ENCODE data around the gene RNF144A.

The RNF144A gene

DNA sequence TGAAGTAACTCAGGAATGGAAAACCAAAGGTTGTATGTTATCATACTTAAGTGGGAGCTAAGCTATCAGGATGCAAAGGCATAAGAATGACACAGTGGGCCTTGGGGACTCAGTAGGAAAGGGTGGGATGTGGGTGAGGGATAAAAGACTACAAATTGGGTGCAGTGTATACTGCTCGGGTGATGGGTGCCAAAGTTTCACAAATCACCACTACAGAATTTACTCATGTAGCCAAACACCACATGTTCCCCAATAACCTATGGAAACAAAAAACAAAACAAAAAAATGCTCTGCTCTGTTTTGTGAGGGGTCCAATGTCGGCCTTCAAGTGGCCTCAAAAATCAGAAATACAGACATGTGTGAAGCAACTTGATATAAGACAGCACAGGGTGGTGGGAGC is 8.9 kb upstream of the RNF144A start:
- Histone ChIP-seq H3K9ac (ENCODE audit: low read length) (no peak overlapping the region), H3K4me1 (ENCODE audit: low read length) (peaks cover 17% of the 10 kb centered on the region), H3K9me2 (replicated peaks; ENCODE audit: insufficient read depth, low read length) (no peaks in the 10 kb centered on the region), H3K36me3 (replicated peaks; ENCODE audit: insufficient read depth, low read length) (no peaks in the 10 kb centered on the region), H4K20me1 (ENCODE audit: insufficient read depth, low read length) (no peaks in the 10 kb centered on the region), H3K79me2 (ENCODE audit: low read length) (no peaks in the 10 kb centered on the region), H3F3A (ENCODE audit: insufficient read depth, low read length) (peaks cover 4% of the 10 kb centered on the region; the same call in 1 of the 2 replicates), H3K9me3 (replicated peaks; ENCODE audit: insufficient read depth, low read length) (no peaks in the 10 kb centered on the region), H3K27me3 (replicated peaks; ENCODE audit: insufficient read depth, low read length) (peaks cover 21% of the 10 kb centered on the region; the same call in 1 of the 2 replicates), H2AFZ (ENCODE audit: low read length) (no peak overlapping the region), H3K27ac (ENCODE audit: low read length) (no peak overlapping the region), H3K4me2 (ENCODE audit: low read depth, low read length) (no peak overlapping the region), H3K4me3 (ENCODE audit: low read length) (no peak overlapping the region)
- TF ChIP-seq, protein P1, sequence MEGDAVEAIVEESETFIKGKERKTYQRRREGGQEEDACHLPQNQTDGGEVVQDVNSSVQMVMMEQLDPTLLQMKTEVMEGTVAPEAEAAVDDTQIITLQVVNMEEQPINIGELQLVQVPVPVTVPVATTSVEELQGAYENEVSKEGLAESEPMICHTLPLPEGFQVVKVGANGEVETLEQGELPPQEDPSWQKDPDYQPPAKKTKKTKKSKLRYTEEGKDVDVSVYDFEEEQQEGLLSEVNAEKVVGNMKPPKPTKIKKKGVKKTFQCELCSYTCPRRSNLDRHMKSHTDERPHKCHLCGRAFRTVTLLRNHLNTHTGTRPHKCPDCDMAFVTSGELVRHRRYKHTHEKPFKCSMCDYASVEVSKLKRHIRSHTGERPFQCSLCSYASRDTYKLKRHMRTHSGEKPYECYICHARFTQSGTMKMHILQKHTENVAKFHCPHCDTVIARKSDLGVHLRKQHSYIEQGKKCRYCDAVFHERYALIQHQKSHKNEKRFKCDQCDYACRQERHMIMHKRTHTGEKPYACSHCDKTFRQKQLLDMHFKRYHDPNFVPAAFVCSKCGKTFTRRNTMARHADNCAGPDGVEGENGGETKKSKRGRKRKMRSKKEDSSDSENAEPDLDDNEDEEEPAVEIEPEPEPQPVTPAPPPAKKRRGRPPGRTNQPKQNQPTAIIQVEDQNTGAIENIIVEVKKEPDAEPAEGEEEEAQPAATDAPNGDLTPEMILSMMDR (IDR thresholded peaks at IDR 0.05; ENCODE audit: low read length): no peak
- TF ChIP-seq EZH2 (optimal IDR thresholded peaks at IDR 0.05; ENCODE audit: low read depth, low read length) (no peak), EZH2phosphoT487 (IDR thresholded peaks at IDR 0.05; ENCODE audit: low read length) (no peak)
- no peak for DNase-seq

DNA sequence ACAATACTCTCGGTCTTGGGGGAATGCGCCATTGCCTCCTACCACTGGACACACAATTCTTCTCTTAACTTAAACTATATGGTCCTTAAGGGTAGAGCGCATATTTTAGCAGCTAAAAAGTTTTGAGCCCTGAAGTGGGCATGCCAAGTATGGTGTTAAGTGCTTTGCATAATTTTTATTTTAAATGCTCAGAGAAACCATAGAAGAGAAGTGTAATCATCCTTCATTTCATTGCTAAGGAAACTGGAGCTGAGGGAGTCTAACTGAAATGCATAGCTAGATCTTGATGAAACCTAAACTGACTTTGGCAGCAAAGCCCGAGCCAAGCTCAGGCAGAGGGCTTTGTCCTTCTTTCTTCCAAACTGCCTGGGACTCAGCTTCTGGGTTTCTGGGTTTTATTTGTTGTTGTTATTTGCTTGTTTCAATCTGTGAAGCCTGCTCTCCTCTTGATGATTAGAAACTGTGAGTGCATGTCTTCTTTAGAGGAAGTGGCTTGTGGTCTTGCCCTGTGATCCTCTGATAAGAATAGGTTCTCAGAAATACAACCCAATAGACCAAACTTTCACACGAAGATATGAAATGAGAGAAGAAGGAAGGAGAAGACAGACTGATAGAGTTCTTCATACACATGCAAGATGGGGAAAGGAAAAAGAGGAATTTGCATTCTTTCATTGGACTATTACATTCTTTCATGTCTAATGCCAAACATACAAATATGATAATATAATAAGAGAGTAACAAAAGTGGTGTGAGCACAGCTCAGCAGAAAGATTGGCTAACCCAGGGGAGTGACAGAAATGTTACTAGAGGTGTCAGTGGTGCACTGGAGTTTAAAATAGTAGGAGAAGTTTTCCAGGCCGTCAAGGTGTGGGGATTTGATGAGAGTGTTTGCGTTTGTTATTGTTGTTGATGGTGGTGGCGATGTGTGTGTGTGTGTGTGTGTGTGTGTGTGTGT is 7.5 kb upstream of the RNF144A start:
- no peak overlapping the region for H3K9ac ChIP-seq (ENCODE audit: low read length)

DNA sequence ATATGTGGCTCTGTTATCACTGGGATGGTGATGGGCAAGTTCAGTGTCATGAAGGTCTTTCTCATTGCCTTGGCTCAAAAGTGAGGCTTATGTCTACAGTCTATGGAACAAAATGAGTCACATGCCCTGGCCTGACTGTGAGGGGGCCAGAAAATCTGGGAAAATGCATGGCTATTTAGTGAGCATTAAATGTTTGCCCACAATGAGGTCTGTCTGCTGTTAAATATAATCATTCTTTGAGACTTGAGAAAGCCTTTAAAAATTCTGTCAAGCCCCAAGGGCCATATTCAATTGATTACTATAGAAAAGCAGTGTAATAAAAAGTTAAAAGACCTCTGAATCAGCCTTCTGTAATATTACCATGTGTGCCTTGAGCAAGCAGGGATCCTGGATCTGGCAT is 5.5 kb upstream of the RNF144A start:
- Histone ChIP-seq H3K9me2 (replicated peaks; ENCODE audit: insufficient read depth, low read length) (no peaks in the 10 kb centered on the region), H2AFZ (ENCODE audit: low read length) (no peak overlapping the region), H3K9me3 (replicated peaks; ENCODE audit: insufficient read depth, low read length) (no peaks in the 10 kb centered on the region), H3K27me3 (replicated peaks; ENCODE audit: insufficient read depth, low read length) (peaks cover 23% of the 10 kb centered on the region; the same call in 1 of the 2 replicates), H3K4me2 (ENCODE audit: low read depth, low read length) (no peak overlapping the region), H3K4me3 (ENCODE audit: low read length) (no peak overlapping the region), H3K4me1 (ENCODE audit: low read length) (peaks cover 17% of the 10 kb centered on the region), H3K9ac (ENCODE audit: low read length) (no peak overlapping the region), H3K36me3 (replicated peaks; ENCODE audit: insufficient read depth, low read length) (no peaks in the 10 kb centered on the region), H3F3A (ENCODE audit: insufficient read depth, low read length) (peaks cover 4% of the 10 kb centered on the region; the same call in 1 of the 2 replicates), H3K27ac (ENCODE audit: low read length) (no peak overlapping the region), H4K20me1 (ENCODE audit: insufficient read depth, low read length) (no peaks in the 10 kb centered on the region), H3K79me2 (ENCODE audit: low read length) (no peaks in the 10 kb centered on the region)
- TF ChIP-seq, protein P1 (IDR thresholded peaks at IDR 0.05; ENCODE audit: low read length): no peak
- TF ChIP-seq EZH2phosphoT487 (IDR thresholded peaks at IDR 0.05; ENCODE audit: low read length): no peak
- TF ChIP-seq EZH2 (optimal IDR thresholded peaks at IDR 0.05; ENCODE audit: low read depth, low read length): no peak
- DNase-seq: no peak

More for the DNA sequence above, 7.5 kb upstream of the RNF144A start:
- Histone ChIP-seq H3K27me3 (replicated peaks; ENCODE audit: insufficient read depth, low read length) (peaks cover 21% of the 10 kb centered on the region; the same call in 1 of the 2 replicates), H3K27ac (ENCODE audit: low read length) (no peak overlapping the region), H3K4me2 (ENCODE audit: low read depth, low read length) (peak overlapping the region; percentile 32), H3K36me3 (replicated peaks; ENCODE audit: insufficient read depth, low read length) (no peaks in the 10 kb centered on the region), H4K20me1 (ENCODE audit: insufficient read depth, low read length) (no peaks in the 10 kb centered on the region), H3K9me3 (replicated peaks; ENCODE audit: insufficient read depth, low read length) (no peaks in the 10 kb centered on the region), H2AFZ (ENCODE audit: low read length) (no peak overlapping the region), H3F3A (ENCODE audit: insufficient read depth, low read length) (peaks cover 4% of the 10 kb centered on the region; the same call in 1 of the 2 replicates), H3K9me2 (replicated peaks; ENCODE audit: insufficient read depth, low read length) (no peaks in the 10 kb centered on the region), H3K4me3 (ENCODE audit: low read length) (no peak overlapping the region), H3K4me1 (ENCODE audit: low read length) (peaks cover 17% of the 10 kb centered on the region), H3K79me2 (ENCODE audit: low read length) (no peaks in the 10 kb centered on the region)
- DNase-seq: peak; percentile 67
- TF ChIP-seq EZH2 (optimal IDR thresholded peaks at IDR 0.05; ENCODE audit: low read depth, low read length) (no peak), EZH2phosphoT487 (IDR thresholded peaks at IDR 0.05; ENCODE audit: low read length) (no peak)
- TF ChIP-seq, protein P1 (IDR thresholded peaks at IDR 0.05; ENCODE audit: low read length): no peak

Measured in MM.1S (cell line).